Measurements from ENCODE around the gene OR5AU1.

The OR5AU1 gene

GRCh38 chr14:21155963-21156362, at the start of gene OR5AU1:
TSS of gene OR5AU1 (minus strand) at chr14:21156063. CDS start at chr14:21155872, 191 bp downstream.
- DNase-seq (ENCODE audit: low read depth in 2 of 2, low spot score in 1 of 2) = no peak

GRCh38 chr14:21205026-21205677, 49.3 kb upstream of the OR5AU1 start:
- no peak for DNase-seq (ENCODE audit: low read depth in 2 of 2, low spot score in 1 of 2)

GRCh38 chr14:21204167-21205025, 48.5 kb upstream of the OR5AU1 start:
- no peak for DNase-seq (ENCODE audit: low read depth in 2 of 2, low spot score in 1 of 2)

- no peak for DNase-seq (ENCODE audit: low read depth in 2 of 2, low spot score in 1 of 2)
Measured at GRCh38 chr14:21203470-21204166, 47.8 kb upstream of the OR5AU1 start.

- DNase-seq (ENCODE audit: low read depth in 2 of 2, low spot score in 1 of 2) = no peak
Measured at GRCh38 chr14:21202463-21203358, 46.8 kb upstream of the OR5AU1 start.

GRCh38 chr14:21201732-21202462, 46.0 kb upstream of the OR5AU1 start:
- no peak for DNase-seq (ENCODE audit: low read depth in 2 of 2, low spot score in 1 of 2)

- DNase-seq (ENCODE audit: low read depth in 2 of 2, low spot score in 1 of 2) = no peak
Measured at GRCh38 chr14:21200752-21201461, 45.0 kb upstream of the OR5AU1 start.

- no peak for DNase-seq (ENCODE audit: low read depth in 2 of 2, low spot score in 1 of 2)
Measured at GRCh38 chr14:21199611-21200560, 44.0 kb upstream of the OR5AU1 start.

- DNase-seq (ENCODE audit: low read depth in 2 of 2, low spot score in 1 of 2) = no peak
Measured at GRCh38 chr14:21197418-21198205, 41.7 kb upstream of the OR5AU1 start.

- no peak for DNase-seq (ENCODE audit: low read depth in 2 of 2, low spot score in 1 of 2)
Measured at GRCh38 chr14:21194597-21194996, 38.7 kb upstream of the OR5AU1 start.

GRCh38 chr14:21192875-21193535, 37.1 kb upstream of the OR5AU1 start:
- no peak for DNase-seq (ENCODE audit: low read depth in 2 of 2, low spot score in 1 of 2)

- no peak for DNase-seq (ENCODE audit: low read depth in 2 of 2, low spot score in 1 of 2)
Measured at GRCh38 chr14:21192447-21192822, 36.6 kb upstream of the OR5AU1 start.

GRCh38 chr14:21191809-21192446, 36.1 kb upstream of the OR5AU1 start:
- peak in 1 of 2 donors; percentile 22 for DNase-seq (ENCODE audit: low read depth in 2 of 2, low spot score in 1 of 2)

GRCh38 chr14:21191261-21191808, 35.5 kb upstream of the OR5AU1 start:
- DNase-seq (ENCODE audit: low read depth in 2 of 2, low spot score in 1 of 2) = no peak

- DNase-seq (ENCODE audit: low read depth in 2 of 2, low spot score in 1 of 2) = no peak
Measured at GRCh38 chr14:21185491-21185890, 29.6 kb upstream of the OR5AU1 start.

- DNase-seq (ENCODE audit: low read depth in 2 of 2, low spot score in 1 of 2) = no peak
Measured at GRCh38 chr14:21184254-21184653, 28.4 kb upstream of the OR5AU1 start.
